GM19193 (cell line): ENCODE data around the gene C1QL2.

Experiments
- POLR2A ChIP-seq: IDR thresholded peaks from 4 replicates; pipeline ENCODE4 v1.6.1; 2011; ENCODE audit not compliant: insufficient read depth, insufficient read length; ENCODE audit errors: extremely low read depth

The C1QL2 gene

DNA sequence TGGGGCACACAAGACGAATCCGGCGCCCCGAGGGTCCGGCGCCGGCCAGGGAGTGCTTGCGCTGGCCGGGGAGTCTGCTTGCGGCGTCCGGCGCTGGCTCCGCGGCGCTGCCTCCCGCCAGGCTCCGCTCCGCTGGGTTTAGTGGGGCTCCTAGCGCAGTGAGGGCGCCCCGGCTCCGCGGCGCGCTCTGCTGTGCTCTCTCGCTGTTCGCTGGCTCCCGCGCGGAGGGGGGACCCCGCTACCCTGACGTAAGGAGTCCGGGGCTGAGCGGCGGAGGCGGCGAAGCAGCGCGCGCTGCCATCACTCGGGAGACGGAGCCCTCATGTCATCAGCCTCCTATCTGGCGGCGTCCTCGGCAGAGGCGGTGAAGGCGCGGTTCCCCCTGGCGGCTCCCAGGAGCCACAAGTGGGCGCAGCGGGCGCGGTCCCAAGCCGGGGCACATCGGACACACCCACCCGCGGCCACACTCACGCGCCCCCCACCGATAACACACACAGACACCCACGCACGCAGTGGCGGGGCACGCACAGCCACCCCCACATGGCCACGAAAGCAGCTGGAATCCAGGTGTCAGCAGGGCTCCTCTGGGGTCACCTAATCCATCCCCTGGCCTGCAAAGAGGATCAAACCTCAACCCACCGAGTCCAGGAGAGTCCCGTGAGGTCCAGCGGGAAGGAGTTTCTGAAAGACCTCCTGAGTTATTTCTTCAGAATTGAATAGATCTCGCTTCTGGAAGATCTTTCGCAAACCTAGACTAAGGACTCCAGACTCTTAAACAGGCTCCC is at the start of gene C1QL2:
C1QL2 (minus strand) TSS at position 189 of the 785 bp plus-strand sequence. CDS start 482 bp downstream, outside the sequence.
- no peak for TF ChIP-seq POLR2A

DNA sequence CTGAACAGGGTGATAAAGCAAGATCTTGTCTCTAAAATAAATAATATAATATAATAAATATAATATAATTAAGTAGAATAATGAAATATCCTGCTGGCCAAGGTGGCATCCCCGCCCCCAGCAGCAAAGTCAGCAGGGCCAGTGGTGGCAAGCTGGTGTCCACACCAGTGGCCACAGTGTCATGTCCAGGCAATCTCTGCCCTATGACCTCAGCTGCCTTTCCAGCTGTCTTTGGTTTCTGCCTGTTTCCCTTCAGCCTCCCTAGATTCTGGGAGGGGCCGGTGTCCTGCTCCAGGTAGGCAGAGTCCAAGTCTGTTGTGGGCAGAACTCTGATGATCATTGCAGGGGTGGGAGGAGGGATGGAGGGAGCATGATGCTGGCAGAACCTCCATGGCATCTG is 48.9 kb upstream of the C1QL2 start:
- TF ChIP-seq POLR2A: no peak

DNA sequence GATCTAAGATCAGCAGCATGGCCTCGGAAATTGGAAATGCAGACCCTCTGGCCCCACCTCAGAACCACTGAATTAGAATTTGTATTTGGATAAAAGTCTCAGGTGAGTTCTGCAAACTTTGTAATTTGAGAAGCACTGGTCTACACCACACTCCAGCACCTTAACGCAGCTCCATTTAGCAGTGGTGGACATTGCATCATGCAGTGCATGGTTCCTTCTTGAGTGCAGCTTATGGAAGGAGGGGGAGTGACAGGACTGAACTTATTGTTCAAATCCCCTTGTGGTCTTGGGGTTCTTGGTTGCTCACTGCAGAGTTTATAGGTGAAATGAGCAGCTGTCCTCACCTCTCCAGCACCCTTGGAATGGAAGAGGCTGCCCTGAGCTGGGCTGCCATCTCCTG is 47.6 kb upstream of the C1QL2 start:
- TF ChIP-seq POLR2A: no peak

DNA sequence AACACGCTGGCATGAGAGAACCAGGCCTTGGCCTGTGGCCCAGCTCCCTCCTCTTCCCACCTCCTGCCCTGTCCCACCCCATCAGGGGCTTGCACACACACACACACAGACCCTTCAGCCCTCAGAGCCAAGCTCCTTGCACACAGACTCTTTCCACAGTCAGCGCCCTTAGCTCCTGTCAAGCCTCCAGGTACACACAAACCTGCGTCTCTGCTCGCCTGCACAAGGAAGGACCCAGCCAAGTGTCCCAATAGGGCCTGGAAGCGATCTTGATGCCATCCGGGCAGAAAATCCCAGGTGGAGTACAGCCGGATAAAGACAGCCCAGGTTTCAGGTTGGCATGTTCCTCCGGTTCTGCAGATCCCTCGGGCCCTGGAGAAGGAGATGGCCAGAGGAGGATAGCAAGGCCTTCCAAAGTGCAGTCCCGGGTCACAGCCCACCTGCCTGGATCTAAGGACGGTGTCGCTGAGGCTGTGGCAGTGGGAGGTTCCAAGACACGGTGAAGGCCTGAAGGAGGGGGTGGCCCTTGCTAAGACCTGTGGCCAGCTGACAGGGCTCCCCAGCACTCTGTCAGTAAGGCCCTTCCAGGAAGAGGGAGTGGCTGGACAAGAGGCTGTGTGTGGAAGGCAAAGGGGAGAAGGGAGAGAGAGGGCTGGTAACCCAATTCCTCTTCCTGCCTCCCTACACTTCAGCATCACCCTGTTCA is 46.6 kb upstream of the C1QL2 start:
- no peak for TF ChIP-seq POLR2A

DNA sequence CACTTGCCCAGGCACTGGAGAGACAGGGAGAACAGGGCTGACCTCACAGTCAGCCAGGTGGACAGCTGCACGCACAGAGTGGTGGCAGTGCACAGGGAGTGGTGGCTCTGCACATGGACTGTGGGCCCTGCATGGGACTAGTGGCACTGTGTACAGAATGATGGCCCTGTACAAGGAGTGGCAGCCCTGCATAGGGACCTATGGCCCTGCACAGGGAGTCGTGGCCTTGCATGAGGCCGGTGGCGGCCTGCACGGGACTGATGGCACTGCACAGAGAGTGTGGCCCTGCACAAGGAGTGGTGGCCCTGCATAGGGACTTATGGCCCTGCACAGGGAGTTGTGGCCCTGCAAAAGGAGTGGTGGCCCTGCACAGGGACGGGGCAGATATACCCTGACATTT is 46.0 kb upstream of the C1QL2 start:
- no peak for TF ChIP-seq POLR2A

DNA sequence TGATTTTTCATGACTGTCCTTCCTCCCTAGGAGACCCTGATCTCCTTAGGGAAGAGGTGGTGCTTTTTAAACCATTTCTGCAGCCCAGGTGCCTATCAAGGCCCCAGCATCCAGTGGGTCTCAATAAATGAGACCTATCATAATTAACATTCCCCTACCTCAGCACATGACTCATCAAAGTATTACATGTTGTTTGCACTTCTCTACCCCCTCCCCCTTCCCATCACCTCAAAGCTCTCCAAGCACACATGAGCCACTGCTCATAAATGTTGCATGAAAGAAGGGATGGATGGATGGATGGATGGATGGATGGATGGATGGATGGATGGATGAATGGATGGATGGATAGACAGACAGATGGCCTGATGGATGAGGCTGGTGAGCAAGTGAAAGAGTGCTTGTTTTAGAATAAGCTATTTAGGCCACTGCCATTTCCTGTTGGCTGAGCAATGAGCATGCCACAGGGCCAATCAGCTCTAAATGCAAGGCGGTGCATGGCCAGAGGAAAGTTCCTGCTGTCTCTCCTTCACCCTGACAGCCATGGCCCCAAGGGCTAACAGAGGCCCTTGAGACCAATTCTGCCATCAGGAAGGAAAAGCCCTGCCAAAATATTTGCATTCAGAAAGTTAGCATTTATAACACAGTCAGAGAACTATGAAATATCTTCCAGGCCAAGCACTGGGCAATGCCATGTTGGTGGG is 44.2 kb upstream of the C1QL2 start:
- no peak for TF ChIP-seq POLR2A

DNA sequence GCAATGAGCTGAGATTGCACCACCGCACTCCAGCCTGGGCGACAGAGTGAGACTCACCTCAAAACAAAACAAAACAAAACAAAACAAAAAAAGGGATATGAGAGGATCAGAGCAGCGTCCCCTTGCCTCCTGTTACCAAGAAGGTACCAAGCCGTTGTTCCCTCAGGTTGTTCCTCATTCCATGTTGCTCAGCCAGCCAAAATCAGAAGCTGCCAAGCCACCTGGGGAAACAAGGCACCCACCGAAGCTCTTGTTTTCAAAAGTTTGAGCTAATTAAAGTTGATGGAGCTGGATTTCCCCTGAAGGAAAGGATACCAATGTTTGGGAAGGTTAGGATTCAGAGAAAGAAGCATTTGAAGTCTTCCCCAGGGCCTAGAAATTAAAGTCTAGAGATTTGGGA is 43.3 kb upstream of the C1QL2 start:
- no peak for TF ChIP-seq POLR2A

DNA sequence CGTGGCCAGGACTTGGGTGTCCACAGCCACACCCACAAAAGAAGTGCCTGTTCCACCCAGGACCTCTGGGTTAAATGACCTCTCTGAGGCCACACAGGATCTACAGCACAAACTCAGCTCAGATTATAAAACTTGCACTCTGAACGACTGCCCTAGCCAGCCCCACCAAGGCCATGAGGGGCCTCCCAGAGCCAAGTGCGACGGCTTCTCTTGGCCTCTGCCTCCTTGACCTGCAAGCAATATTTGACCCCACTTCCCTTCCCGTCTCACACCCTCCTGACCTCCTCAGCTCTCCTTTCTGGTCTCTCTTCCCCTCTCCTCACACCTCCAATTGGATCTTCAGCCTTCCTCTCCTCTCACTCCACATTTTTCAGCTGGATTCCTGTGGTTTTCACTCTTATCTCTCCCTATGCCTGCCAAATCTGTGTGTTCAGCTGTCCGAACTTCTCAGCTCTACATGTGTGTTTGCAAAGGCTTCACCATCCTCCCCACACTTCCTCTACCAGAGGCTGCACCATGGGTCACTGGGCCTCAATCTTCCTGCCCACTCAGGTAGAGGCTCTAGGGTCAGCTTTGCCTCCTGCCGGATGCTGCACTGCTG is 39.8 kb upstream of the C1QL2 start:
- no peak for TF ChIP-seq POLR2A

DNA sequence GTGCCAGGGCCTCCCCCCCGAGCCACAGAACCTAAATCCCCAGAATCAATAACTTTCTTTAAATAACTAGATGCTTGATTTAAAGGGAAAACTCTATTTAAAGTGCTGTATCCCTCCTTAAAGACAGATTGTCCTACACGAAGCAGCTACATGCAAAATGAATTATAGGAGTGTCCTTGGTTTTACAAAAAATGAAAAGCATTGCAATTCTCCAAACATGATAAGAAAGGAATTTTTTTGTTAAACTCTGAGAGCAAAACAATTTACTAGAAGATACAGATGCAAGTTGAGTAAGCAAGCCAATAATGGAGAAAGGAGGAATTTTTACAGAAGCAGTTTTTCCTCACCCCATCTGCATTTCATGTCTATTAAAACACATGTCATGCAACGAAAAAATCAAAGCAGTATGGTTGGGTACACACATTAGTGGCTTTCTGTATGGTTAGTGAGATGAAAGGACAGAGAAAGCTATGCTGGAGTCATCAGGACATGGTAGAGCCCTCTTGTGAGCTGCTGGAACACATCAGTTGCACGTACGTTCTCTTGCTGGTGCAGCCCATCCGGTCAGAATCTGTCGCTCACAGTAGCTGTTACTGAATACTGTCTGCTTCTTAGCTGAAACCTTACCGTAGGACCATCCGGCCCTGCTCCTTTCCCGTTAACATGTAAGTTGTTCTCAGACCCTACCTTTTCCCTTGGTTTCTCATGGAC is 39.1 kb upstream of the C1QL2 start:
- no peak for TF ChIP-seq POLR2A

DNA sequence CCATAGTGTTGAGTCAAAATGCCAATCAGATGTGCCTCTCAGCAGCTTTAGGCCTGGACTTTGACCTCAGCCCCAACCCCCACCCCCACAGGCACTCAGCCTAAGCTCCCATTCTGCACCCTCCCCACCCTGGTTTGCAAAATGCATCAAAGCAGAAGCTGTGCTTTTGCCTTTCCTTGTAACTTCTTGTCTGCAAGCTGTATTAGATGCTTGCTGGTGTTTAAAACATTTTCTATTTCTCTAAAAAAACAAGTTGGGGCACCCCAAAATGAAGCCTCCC is 38.5 kb upstream of the C1QL2 start:
- no peak for TF ChIP-seq POLR2A

DNA sequence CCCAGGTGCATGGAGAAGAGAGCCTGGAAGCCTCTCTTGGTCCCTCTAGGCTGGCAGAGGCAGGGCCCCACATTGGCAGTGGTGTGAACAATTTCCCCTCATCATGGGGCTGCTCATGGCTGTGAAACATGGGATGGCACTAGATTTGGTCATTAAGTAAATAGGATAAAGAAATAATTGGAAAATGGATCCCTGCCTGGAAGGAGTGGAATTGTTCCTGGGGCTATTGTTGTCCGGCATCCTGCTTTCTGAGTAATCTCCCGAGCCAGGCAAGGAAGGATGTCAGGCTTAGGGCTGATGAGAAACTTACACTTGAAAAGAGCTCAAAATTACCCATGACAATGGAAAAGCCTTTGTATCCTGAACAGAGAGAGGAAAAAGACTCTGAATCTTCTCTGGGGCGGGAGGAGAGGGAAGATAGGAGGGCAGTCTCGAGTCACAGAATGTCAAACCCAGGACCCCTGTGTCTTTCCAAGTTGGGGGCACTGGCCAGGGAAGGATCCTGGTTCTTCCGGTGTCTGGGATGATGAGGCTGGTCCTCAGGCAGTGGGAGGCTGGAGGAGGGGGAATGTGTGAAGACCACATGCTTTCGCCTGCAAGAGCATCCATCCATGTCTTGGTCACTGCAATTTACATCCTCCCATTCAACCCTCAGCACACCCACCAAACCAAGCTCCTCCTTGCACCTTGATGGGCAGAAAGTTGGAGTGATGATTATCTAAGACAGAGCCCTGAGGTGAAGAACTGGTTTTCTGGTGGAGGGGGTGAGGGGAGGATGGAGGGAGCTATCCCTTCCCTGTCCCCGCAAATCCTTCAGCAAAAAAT is 38.0 kb upstream of the C1QL2 start:
- no peak for TF ChIP-seq POLR2A

DNA sequence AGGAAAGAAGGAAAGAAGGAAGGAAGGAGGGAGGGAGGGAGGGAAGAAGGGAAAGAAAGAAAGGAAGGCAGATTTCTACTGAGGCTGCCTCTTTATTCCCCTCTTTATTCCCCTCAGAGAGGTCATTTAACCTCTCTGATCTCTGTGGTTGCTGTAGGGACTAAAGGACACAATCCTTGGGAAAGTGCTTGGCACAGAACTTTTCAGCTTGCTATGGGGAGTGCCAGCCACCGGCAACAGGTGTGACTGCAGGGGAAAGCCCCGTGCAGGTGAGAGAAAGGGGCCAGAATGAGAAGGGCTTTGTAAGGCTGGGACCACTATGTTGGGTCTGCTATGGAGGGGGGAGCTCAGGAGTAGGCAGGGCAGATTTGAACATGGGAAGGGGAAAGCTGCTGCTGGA is 37.3 kb upstream of the C1QL2 start:
- TF ChIP-seq POLR2A: no peak

DNA sequence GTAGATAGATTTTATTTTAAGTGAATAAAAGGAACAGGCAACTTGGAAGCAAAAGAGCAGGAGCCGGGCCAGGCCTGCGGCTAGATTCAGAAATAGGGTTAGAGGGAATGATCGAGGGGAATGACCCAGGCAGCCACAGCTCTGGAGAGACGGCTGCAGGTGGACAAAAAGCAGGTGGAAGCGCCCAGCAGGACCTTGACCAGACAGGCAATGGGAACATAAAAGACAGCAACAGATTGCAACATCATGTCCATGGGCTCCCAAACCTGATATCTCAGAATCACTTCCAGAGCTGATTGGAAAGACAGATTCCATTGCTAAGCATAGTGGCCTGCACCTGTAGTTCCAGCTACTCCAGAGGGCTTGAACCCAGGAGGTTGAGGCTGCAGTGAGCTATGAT is 36.5 kb upstream of the C1QL2 start:
- TF ChIP-seq POLR2A: no peak

DNA sequence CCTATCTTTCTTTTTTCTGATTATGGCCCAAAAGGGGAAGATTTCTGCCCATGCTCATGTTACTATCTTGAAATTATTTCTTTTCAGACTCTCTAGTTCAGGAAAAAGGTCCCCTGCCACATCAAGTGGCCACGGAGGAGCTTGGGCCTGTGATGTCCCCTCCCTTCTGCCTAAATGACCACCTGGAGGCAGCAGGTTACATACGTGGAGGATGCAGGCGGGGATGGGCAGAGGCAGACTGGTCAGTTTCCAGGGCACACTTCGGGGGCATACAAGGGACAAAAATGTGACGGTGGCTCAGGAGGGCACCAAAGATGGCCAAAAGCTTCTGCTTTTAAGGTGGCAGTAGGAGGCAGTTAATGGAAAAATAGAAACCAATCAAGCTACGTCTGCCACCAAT is 34.3 kb upstream of the C1QL2 start:
- no peak for TF ChIP-seq POLR2A
